T-helper 1 cell (primary cell): Measurements from ENCODE around the gene UVRAG.

Experiments used
- DNase-seq, 5 donors: peaks; one replicate each; pipeline ENCODE4 v3.0.0-alpha.2; 2012 to 2020
- total RNA-seq, 4 donors: gene quantifications; one replicate each; lab custom pipeline; 2026; lab: John Stamatoyannopoulos, UW

Gene UVRAG
- total RNA-seq, result 50.1 to 60.3 (median 52.4) reads per million in 4 donors

- DNase-seq, result peak; percentile 94 to 98 (median 96)
Observed at GRCh38 chr11:75814677-75815344, at the start of gene UVRAG. Gene UVRAG (plus strand): TSS chr11:75815210. CDS start chr11:75815408, 198 bp downstream.

GRCh38 chr11:75766443-75767227 lies 48.4 kb upstream of the UVRAG start:
- DNase-seq, result peak in 1 of 5 donors; percentile 20

- no peak for DNase-seq
Observed at GRCh38 chr11:75767228-75767572, 47.8 kb upstream of the UVRAG start.

- no peak for DNase-seq
Observed at GRCh38 chr11:75767793-75768111, 47.3 kb upstream of the UVRAG start.

GRCh38 chr11:75768112-75768908 lies 46.7 kb upstream of the UVRAG start, which contains the start of gene DGAT2:
Gene DGAT2 (plus strand): TSS chr11:75768778. CDS start chr11:75768992, 214 bp downstream.
- DNase-seq, result peak; percentile 43 to 81 (median 49)

- no peak for DNase-seq
Observed at GRCh38 chr11:75768909-75769771, 45.9 kb upstream of the UVRAG start.

GRCh38 chr11:75770102-75770501 lies 44.9 kb upstream of the UVRAG start:
- no peak for DNase-seq

GRCh38 chr11:75771646-75772410 lies 43.2 kb upstream of the UVRAG start:
- no peak for DNase-seq

GRCh38 chr11:75773595-75774353 lies 41.2 kb upstream of the UVRAG start:
- DNase-seq, result peak in 1 of 5 donors; percentile 82

GRCh38 chr11:75775056-75775455 lies 40.0 kb upstream of the UVRAG start:
- no peak for DNase-seq

- no peak for DNase-seq
Observed at GRCh38 chr11:75776546-75776945, 38.5 kb upstream of the UVRAG start.

GRCh38 chr11:75777461-75778110 lies 37.4 kb upstream of the UVRAG start:
- DNase-seq, result peak in 1 of 5 donors; percentile 46

GRCh38 chr11:75778962-75779361 lies 36.0 kb upstream of the UVRAG start:
- no peak for DNase-seq

GRCh38 chr11:75779960-75780359 lies 35.0 kb upstream of the UVRAG start:
- peak in 1 of 5 donors; percentile 38 for DNase-seq

- DNase-seq, result no peak
Observed at GRCh38 chr11:75780888-75781287, 34.1 kb upstream of the UVRAG start.

- DNase-seq, result no peak
Observed at GRCh38 chr11:75781296-75781695, 33.7 kb upstream of the UVRAG start.

- no peak for DNase-seq
Observed at GRCh38 chr11:75781831-75782230, 33.2 kb upstream of the UVRAG start.

- DNase-seq, result no peak
Observed at GRCh38 chr11:75782540-75783263, 32.3 kb upstream of the UVRAG start.

- DNase-seq, result no peak
Observed at GRCh38 chr11:75783416-75784084, 31.5 kb upstream of the UVRAG start.
